NCI-H446 treated with DMSO at 0.1 percent for 48 hours (cell line): ENCODE results near the gene MAPK8IP3.

Experiments used
- DNase-seq: peaks from one replicate; lab custom pipeline; 2025; lab: John Stamatoyannopoulos, UW

Gene MAPK8IP3

DNA sequence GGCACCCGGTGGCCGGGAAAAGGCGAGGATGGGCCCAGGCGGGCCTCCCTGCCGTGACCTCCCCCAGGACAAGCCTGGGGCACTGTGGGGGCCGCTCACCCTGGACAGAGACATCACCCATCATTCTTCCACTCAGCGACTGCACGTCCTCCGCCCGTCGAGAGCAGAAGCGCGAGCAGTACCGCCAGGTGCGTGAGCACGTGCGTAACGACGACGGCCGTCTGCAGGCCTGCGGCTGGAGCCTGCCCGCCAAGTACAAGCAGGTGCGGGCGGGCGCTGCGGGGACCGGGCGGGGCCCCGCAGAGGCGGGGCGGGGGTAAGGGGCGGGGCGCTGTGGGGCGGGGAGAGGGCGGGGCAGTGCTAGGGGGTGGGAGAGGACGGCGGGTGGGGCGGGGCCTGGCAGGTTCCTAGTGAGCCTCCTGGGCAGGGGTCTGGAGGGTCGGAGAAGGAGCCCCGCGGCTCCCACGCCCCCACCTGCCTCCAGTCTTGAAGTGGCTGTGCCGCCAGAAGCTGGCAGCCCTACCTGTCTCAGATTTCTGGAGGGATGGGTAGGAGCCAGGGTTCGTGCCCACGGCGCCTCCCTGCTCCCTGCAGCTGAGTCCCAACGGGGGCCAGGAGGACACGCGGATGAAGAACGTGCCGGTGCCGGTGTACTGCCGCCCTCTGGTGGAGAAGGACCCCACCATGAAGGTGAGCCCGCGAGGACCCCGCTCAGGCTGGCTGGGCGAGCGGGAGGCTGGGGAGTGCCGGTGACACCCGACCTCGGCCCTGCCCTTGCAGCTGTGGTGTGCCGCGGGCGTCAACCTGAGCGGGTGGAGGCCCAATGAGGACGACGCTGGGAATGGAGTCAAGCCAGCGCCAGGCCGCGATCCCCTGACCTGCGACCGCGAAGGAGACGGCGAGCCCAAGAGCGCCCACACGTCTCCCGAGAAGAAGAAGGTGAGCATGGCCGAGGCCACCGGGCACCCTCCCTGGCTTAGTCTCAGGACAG is 57.8 kb downstream of the MAPK8IP3 start:
- DNase-seq, result no peak

DNA sequence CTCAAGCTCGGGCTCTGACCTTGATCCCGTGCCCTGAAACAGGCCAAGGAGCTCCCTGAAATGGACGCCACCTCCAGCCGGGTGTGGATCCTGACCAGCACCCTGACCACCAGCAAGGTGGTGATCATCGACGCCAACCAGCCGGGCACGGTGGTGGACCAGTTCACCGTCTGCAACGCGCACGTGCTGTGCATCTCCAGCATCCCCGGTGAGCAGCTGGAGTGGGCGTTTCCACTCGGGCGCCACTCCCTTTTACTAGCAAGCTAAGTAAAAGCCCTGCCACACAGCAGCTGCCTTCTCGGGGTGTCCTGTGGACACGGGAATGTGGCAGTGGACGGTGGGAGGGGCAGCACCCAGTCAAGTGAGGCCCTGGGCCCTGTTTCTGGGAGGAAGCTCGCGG is 59.0 kb downstream of the MAPK8IP3 start:
- no peak for DNase-seq

DNA sequence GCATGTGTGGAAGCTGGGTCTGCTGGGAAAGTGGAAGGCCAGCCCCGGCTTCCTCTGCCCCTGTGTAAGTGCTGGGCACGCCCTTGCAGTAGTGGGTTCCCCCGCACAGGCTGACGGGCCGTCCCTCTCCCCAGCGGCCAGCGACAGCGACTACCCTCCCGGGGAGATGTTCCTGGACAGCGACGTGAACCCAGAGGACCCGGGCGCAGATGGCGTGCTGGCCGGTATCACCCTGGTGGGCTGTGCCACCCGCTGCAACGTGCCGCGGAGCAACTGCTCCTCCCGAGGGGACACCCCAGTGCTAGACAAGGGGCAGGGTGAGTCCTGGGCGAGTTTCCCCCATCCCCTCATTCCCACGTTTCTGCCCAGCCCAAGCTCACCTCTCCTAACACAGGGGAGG is 59.8 kb downstream of the MAPK8IP3 start:
- DNase-seq, result no peak

DNA sequence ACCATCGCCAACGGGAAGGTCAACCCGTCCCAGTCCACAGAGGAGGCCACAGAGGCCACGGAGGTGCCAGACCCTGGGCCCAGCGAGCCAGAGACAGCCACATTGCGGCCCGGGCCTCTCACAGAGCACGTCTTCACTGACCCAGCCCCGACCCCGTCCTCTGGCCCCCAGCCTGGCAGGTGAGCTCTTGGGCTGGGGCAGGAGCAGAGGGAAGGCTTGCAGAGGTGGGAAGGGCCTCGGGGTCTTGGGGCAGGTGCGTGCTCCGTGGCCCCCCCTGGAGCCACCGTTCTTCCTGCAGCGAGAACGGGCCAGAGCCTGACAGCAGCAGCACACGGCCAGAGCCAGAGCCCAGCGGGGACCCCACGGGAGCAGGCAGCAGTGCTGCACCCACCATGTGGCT is 60.2 kb downstream of the MAPK8IP3 start:
- DNase-seq, result no peak

DNA sequence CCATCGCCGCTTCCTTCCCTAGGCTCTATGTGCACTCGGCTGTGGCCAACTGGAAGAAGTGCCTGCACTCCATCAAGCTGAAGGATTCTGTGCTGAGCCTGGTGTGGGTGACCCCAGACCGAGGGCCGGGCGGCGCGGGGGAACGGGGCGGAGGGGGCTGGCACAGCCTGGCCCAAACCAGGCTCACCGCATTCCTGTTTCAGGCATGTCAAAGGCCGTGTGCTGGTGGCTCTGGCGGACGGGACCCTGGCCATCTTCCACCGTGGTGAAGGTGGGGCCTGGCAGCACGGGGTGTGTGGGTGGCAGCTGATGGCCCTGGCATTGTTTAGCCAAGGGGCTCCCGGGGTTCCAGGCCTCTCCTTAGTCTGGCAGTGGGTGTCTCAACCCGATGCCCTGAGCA is 60.7 kb downstream of the MAPK8IP3 start:
- no peak for DNase-seq

DNA sequence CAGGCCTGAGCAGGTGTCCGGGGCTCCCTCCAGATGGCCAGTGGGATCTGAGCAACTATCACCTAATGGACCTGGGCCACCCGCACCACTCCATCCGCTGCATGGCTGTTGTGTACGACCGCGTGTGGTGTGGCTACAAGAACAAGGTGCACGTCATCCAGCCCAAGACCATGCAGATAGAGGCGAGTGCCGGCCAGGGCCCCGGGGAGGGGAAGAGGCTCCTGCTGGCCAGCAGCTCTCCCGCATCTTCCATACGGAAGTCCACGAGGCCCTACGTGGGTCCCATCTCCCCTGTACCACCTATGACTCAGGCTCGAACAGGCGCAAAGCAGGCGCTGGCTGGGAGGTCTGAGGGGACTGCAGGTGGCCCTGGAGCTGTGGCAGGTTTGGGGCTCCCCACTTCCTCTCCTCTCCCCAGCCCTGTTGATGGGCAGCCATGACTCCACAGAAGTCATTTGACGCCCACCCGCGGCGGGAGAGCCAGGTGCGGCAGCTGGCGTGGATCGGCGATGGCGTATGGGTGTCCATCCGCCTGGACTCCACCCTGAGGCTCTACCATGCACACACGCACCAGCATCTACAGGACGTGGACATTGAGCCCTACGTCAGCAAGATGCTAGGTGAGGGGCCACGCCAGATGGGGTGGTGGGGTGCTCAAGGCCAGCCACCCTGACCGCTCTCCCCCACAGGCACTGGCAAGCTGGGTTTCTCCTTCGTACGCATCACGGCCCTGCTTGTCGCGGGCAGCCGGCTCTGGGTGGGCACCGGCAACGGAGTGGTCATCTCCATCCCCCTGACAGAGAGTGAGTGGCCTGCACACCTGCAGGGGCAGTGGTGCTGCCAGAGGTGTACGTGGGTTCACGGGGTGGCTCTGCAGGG is 61.4 kb downstream of the MAPK8IP3 start:
- DNase-seq, result no peak

DNA sequence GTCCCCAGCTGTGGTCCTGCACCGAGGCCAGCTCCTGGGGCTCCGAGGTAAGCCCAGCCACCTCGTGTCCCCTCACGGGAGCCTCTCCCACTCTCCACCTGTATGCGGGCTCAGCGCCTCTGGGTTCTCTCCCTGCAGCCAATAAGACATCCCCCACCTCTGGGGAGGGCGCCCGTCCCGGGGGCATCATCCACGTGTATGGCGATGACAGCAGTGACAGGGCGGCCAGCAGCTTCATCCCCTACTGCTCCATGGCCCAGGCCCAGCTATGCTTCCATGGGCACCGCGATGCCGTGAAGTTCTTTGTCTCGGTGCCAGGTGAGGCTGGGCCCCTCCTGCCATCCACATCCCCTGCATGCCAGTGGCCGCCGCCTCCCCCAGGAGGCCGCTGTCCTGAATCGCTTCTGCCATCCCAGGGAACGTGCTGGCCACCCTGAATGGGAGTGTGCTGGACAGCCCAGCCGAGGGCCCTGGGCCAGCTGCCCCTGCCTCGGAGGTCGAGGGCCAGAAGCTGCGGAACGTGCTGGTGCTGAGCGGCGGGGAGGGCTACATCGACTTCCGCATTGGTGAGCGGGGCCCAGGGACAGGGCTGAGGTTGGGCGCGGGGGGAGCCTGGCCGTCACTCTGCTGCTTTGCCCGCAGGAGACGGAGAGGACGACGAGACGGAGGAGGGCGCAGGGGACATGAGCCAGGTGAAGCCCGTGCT is 62.2 kb downstream of the MAPK8IP3 start:
- no peak for DNase-seq

DNA sequence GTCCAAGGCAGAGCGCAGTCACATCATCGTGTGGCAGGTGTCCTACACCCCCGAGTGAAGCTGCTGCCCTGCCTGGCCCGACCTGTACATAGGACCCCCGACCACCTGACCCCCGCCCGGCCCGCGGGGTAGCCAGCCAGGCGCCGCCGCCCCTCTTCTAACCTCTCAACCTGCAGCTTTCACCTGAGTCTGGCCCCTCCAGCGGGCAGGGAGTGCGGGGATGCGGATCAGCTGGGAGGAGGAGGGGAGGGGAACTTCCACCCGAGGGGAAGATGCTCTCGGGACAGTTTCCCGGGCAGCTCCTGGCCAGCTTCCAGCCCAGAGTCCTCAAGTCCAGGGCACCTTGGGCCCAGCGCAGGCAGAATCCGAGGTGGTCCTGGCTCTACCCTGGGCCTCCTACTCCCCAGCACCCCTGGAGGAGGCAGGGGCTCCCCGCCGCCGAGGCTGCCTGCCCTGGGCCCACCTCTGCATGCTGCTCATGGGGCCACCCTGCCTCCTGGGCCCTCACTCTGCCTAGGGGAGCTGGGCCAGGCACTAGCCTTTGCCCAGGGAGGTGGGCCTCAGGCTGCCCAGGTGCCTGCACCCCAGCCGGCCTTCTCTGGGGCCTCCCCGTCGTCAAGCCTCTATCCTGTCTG is 62.9 kb downstream of the MAPK8IP3 start:
- no peak for DNase-seq

DNA sequence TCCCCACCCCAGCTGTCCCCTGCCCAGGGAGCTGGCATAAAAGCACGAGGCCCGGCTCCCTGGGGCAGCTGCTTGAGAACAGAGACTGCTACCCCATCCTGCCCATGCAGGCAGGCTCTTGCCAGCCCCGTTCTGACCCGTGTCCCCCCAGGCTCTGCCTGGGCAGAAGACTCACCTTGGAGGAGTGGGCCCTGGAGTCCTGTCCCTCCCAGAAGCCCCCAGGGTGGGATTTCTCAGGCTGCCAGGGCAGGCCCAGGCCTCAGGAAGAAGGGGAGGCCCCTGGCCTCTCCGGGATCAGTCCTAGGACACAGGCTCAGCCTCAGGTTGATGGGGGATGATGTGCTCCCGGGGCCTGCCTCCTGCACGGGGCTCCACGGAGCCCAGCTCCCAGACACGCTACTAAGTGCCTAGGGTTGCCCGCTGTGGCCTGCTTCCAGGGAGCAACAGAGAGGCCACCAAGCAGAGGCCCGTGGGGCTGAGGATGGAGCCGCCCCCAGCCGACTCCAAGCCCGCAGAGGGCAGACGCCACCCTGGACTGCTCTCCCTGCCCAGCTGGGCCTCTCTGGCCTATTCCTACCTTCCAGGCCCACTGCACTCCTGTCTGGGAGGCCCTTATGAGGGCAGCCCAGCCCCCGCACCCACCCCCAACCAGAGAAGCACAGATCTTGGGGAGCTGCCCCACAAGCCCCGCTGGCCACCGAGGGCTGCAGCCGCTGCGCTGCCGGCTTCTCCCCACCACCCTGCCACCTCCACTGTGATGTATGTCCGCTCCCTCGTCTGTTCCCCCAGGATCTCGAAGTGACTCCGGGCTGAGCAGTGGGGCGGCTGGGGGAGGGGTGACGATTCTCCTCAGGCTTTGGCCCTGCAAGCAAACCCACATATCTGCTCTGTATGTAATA is 63.7 kb downstream of the MAPK8IP3 start:
- no peak for DNase-seq

DNA sequence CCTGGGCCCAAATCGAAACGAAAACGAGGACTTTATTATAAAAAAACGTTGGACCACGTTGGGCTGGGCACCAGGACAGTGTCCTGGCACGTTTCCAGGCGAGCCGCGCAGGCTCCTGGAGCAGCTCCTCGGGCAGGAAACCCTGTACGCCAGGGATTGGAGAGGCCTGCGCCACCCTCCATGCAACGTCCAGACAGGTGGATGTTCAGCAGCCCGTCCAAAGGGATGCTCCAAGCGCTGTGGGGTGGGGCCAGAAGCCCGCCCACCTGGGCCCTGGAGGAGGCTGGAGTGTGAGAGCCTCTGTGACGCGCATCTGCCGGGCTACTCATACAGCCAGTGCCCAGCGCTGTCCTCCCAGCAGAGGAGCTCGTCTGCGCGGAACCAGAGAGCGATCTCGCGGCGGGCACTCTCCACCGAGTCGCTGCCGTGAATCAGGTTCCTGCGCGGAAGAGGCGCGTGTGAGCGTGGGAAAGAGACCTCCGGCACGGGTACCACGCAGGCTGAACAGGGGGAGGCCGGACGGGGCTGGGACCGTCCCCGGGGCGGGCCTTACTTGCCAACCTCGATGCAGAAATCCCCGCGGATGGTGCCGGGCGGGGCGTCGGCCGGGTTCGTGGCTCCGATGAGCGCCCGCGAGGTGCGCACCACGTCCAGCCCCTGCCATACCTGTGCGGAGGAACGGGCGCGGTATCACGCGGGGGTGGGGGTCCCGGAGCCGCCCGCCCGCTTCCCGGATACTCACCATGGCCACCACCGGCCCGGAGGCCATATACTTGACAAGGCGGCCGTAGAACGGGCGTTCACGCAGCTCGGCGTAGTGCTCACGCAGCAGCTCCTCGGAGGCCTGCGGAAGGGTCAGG is 64.6 kb downstream of the MAPK8IP3 start:
- DNase-seq, result no peak

DNA sequence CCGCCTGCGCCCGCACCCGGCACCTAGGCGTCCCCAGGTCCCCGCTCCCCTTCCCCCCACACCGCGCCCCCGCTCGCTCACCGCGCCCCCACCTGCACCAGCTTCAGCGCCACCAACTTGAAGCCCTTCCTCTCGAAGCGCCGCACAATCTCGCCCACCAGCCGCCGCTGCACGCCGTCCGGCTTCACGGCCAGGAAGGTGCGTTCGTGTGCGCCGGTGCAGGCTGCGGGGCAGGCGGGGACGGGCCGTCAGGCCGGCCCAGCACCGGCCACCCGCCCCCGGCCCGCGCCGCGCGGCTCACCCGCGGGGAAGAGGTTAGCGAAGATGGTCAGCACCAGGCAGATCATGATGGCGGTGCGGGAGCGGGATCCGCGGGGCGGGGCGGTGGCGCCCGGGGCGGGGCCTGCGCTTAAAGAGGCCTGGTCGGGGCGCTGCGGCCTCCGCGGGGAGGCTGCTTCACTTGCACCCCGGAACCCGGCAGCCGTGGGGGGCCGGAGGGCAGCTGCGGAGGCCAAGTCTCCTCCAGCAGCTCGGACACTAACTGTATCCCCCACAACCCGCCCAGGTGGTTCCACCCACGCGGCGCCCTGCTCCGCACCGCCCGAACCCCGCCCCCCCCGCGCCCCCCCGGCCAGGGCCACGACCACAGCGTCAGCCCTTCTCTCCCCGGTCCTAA is 65.3 kb downstream of the MAPK8IP3 start, which contains the start of gene NME3:
TSS of gene NME3 (minus strand) at position 356 of the 676 bp plus-strand sequence. CDS start at position 347, 9 bp downstream.
- DNase-seq, result no peak

DNA sequence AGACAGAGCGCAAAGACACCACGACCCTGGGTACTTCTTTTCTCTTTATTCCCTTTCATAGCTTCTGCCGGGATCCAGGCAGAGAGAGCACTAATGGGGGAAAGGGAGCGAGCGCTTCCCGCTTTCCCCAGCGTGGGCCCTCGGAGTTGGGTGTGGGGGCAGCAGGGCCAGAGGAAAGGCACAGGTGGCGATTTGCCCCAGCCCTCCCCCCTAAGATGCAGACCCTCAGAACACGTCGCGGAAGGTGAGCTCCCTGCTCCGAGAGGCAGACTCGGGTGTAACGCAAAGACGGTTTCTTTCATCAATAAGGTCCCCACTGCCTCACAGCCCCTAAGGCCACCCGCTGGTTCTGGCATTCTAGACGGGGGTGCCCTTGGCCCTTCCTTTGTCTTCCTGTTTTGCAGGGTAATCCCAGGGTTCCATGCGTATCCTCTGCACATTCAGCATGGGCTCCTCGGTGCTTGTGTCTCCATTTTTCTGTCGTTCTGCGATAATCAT is 65.9 kb downstream of the MAPK8IP3 start:
- no peak for DNase-seq

DNA sequence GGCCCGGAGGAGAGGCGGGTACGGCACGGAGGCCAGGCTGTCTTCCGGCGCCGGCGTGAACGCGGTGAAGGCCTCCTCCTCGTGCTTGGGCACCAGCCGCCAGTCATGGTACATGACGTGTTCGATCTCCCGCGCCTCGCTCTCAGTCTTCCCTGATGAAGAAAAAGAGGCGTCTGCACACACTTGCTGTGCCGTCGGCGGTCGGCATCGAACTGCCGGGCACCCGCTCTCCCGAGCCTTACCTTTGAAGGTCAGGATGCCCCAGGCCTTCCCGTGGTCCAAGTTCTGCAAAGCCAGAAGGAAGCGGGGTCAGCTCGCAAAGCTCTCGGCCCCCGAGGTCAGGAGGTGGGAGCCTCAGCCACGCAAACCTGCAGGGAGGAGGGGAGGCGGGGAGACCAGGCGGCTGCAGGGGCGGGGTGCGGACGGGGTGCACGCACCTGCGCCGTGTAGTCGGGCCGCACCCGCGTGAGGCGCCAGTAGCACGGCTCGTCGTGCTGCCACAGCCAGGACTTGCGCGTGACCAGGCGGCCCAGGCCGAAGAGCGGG is 66.4 kb downstream of the MAPK8IP3 start, which contains the start of gene EME2:
TSS of gene EME2 (plus strand) at position 449 of the 546 bp plus-strand sequence. CDS start 418 bp downstream, outside the sequence.
- DNase-seq, result no peak

DNA sequence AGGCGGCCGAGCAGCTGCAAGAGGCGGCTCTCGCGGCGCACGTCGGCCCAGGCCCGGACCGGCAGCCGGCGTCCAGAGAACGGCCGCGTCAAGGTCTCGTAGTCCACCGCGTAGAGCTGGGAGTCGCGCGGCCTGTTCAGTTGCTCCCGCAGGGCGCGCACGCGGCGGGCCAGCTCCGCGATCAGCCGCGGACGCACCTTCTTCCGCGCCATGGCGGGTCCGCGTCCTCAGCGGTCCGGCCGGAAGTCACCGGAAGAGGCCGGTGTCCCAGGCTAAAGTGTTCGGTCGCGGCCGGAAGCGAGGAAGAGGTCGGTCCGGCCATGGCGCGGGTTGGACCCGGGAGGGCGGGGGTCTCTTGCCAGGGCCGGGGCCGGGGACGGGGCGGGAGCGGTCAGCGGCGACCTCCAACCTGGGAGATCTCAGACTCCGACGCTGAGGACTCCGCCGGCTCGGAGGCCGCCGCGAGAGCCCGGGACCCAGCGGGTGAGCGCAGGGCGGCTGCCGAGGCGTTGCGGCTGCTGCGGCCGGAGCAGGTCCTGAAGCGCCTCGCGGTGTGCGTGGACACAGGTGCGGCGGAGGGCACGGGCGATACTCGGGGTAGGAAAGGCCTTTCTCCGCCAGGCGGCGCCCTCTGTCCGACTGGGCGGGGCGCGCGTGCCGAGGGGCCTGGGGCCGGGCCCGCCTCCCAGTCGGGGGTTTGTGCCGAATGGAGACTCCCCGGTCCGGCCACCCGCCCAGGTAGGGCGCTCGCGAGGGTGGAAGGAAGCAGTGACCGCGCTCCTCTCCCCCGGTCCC is 67.1 kb downstream of the MAPK8IP3 start, which contains the start of gene MRPS34:
TSS of gene MRPS34 (minus strand) at position 227 of the 795 bp plus-strand sequence. CDS start at position 212, 15 bp downstream.
- DNase-seq, result peak; percentile 35

DNA sequence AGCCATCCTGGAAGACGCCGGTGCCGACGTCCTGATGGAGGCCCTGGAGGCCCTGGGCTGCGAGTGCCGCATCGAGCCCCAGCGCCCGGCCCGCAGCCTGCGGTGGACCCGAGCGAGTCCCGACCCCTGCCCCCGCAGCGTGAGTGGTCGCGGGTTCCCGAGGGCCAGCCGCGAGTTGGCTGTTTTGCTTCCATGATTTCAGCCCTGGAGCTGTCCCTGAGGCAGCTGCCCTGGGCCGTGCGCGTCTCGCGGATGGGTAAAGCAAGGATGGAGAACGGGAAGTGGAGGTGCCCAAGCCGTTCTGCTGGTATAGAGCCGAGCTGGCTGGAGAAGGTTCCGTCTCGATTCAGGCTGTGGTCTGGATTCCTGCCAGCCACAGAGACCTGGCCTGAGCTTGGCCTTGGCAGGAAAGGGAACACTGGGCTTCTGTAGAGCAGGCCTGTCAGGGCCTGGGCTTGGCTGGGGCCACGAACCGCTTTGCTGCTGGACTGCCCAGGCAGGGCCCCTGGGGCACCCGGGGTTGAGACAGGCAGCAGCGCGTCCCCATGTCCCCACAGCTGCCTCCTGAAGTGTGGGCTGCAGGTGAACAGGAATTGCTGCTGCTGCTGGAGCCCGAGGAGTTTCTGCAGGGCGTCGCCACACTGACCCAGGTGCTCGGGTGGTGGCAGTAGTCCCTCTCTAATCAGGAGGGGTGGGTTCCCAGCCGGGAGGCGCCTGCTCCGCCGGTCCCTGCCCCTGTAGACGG is 67.9 kb downstream of the MAPK8IP3 start:
- DNase-seq, result no peak

DNA sequence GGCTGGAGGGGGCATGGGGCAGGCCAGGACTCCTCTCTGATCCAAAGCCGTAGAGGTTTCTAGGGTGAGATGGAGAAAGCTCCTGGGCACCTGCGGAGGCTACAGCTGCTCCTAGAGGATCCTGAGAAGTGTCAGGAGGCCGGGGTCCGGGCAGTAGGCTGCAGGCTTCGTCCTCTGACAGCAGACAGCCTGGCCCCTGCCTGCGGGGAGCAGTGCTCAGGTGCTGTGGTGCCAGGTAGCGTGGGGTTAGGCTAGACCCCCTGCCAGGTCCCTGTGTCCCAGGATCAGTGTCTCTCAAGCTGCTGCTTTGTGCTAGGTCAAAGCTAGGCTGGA is 68.4 kb downstream of the MAPK8IP3 start:
- no peak for DNase-seq
